IMR-90 (cell line): ENCODE measurements around the gene CLIC3. TPM values are rescaled to one million over a fixed set of nuclear protein-coding genes. Genes with fewer than 3 reads are reported as not detected.

ENCODE experiments used
- ATAC-seq: fragments of 200-7000 bp; cut with Tn5 transposase; 2 replicates; pipeline ENCODE4 v1.9.1; 2020; ENCODE audit warnings: low read depth, mild to moderate bottlenecking, moderate library complexity
- BruUV-seq: library from RNA; stranded (reverse); fragments of 400-500 nt; replicated peaks from 2 replicates; lab custom pipeline; 2021; lab: Mats Ljungman, UMichigan
- CTCF ChIA-PET: fragments of 300-600 bp; formaldehyde crosslinking; extraction: SDS; loops from one replicate; lab custom pipeline; 2021; ENCODE audit warnings: antibody characterized with exemption; lab: Yijun Ruan, JAX
- POLR2A ChIA-PET: fragments of 300-600 bp; sonication (Branson Sonifier 250); formaldehyde crosslinking; loops from one replicate; lab custom pipeline; 2022; ENCODE audit warnings: antibody characterized with exemption; ENCODE audit not compliant: unreplicated experiment; lab: Charles Lee
- DNase-seq: peaks from one replicate; pipeline ENCODE4 v3.0.0; 2013
- H2AFZ ChIP-seq: replicated peaks from 2 replicates; pipeline ENCODE3; 2013; ENCODE audit warnings: low read length, mild to moderate bottlenecking; ENCODE audit not compliant: poor library complexity
- H2AK5ac ChIP-seq: 2 replicates; pipeline ENCODE4 v1.6.1; 2013; ENCODE audit warnings: low read depth, low read length, inconsistent platforms
- H2AK9ac ChIP-seq: replicated peaks from 2 replicates; pipeline ENCODE3; 2013; ENCODE audit warnings: mild to moderate bottlenecking, low read depth, low read length, moderate library complexity; ENCODE audit not compliant: poor library complexity
- H2BK120ac ChIP-seq: 2 replicates; pipeline ENCODE4 v1.6.1; 2013; ENCODE audit warnings: low read depth, low read length, inconsistent platforms
- H2BK15ac ChIP-seq: 3 replicates; pipeline ENCODE4 v1.6.1; 2013; ENCODE audit warnings: low read depth, low read length, inconsistent platforms
- H2BK20ac ChIP-seq: 2 replicates; pipeline ENCODE4 v1.6.1; 2013; ENCODE audit warnings: low read depth, mild to moderate bottlenecking, inconsistent platforms, low read length, moderate library complexity
- H2BK5ac ChIP-seq: 2 replicates; pipeline ENCODE4 v1.6.1; 2013; ENCODE audit warnings: mild to moderate bottlenecking, low read depth, low read length, inconsistent platforms; ENCODE audit not compliant: poor library complexity, severe bottlenecking
- H3K14ac ChIP-seq: replicated peaks from 2 replicates; pipeline ENCODE4 v1.6.1; 2013; ENCODE audit warnings: low read depth, low read length, inconsistent platforms
- H3K18ac ChIP-seq: 2 replicates; pipeline ENCODE4 v1.6.1; 2013; ENCODE audit warnings: low read depth, low read length, control low read depth
- H3K23ac ChIP-seq: 2 replicates; pipeline ENCODE4 v1.6.1; 2013; ENCODE audit warnings: low read depth, low read length, inconsistent platforms
- H3K27ac ChIP-seq: 2 replicates; pipeline ENCODE4 v1.5.1; 2013; ENCODE audit warnings: mild to moderate bottlenecking, control low read depth, low read length; ENCODE audit not compliant: insufficient read depth
- H3K27me3 ChIP-seq: 2 replicates; pipeline ENCODE4 v1.6.1; 2013; ENCODE audit warnings: low read length; ENCODE audit not compliant: control insufficient read depth, insufficient read depth
- H3K36me3 ChIP-seq: 2 replicates; pipeline ENCODE4 v1.6.1; 2013; ENCODE audit warnings: low read length, mixed read lengths; ENCODE audit not compliant: control insufficient read depth, insufficient read depth
- H3K4ac ChIP-seq: 2 replicates; pipeline ENCODE4 v1.6.1; 2013; ENCODE audit warnings: low read depth, low read length, inconsistent platforms
- H3K4me1 ChIP-seq: 2 replicates; pipeline ENCODE4 v1.6.1; 2013; ENCODE audit warnings: low read length, mixed read lengths; ENCODE audit not compliant: control insufficient read depth, insufficient read depth
- H3K4me2 ChIP-seq: 2 replicates; pipeline ENCODE4 v1.6.1; 2013; ENCODE audit warnings: low read depth, mild to moderate bottlenecking, control low read depth, low read length, moderate library complexity
- H3K4me3 ChIP-seq: 2 replicates; pipeline ENCODE4 v1.5.1; 2013; ENCODE audit warnings: low read depth, mild to moderate bottlenecking, control low read depth, low read length, moderate library complexity; ENCODE audit not compliant: insufficient read depth
- H3K56ac ChIP-seq: 2 replicates; pipeline ENCODE4 v1.6.1; 2013; ENCODE audit warnings: low read length, inconsistent platforms; ENCODE audit not compliant: insufficient read depth; ENCODE audit errors: extremely low read depth
- H3K79me1 ChIP-seq, 2 experiments: 2 replicates each; pipeline ENCODE4 v1.6.1; 2013; ENCODE audit warnings: low read length in 2 of 2, inconsistent platforms in 1 of 2, low read depth in 1 of 2
- H3K9ac ChIP-seq: 2 replicates; pipeline ENCODE4 v1.6.1; 2013; ENCODE audit warnings: low read depth, low read length, control low read depth
- H3K9me1 ChIP-seq: 2 replicates; pipeline ENCODE4 v1.6.1; 2013; ENCODE audit warnings: low read length, inconsistent platforms; ENCODE audit not compliant: insufficient read depth
- H3K9me3 ChIP-seq: 2 replicates; pipeline ENCODE4 v1.6.1; 2013; ENCODE audit warnings: low read length; ENCODE audit not compliant: control insufficient read depth, insufficient read depth
- H4K20me1 ChIP-seq: 2 replicates; pipeline ENCODE4 v1.6.1; 2013; ENCODE audit warnings: low read length, inconsistent platforms; ENCODE audit not compliant: insufficient read depth
- H4K5ac ChIP-seq: 2 replicates; pipeline ENCODE4 v1.6.1; 2013; ENCODE audit warnings: mild to moderate bottlenecking, low read depth, low read length, control low read depth
- H4K8ac ChIP-seq, 2 experiments: 2 replicates each; pipeline ENCODE4 v1.6.1; 2013; ENCODE audit warnings: low read depth in 2 of 2, low read length in 2 of 2, control low read depth in 1 of 2, inconsistent platforms in 1 of 2
- H4K91ac ChIP-seq: 2 replicates; pipeline ENCODE4 v1.6.1; 2013; ENCODE audit warnings: low read depth, low read length, inconsistent platforms; ENCODE audit not compliant: insufficient read depth
- RCOR1 ChIP-seq: IDR thresholded peaks from 2 replicates; pipeline ENCODE4 v1.6.1; 2012; ENCODE audit warnings: mild to moderate bottlenecking, low read length, improper control_type of control experiment; ENCODE audit not compliant: insufficient replicate concordance
- USF2 ChIP-seq: fragments of 150-350 bp; IDR thresholded peaks from 2 replicates; pipeline ENCODE4 v1.6.1; 2017; ENCODE audit warnings: mild to moderate bottlenecking, antibody characterized with exemption, low read length, low read depth
- WGBS, 2 experiments: methylation state at CpG; one replicate each; pipeline versions ENCODE4 v1.1.5 to v1.1.7; 2013; ENCODE audit warnings: missing lambda C conversion rate in 2 of 2; ENCODE audit not compliant: insufficient read length in 1 of 2; ENCODE audit errors: extremely low coverage in 2 of 2; 5-methylcytosine and 5-hydroxymethylcytosine counted together
- dilution Hi-C: fragments of 300-500 bp; cut with HindIII; formaldehyde crosslinking; loops from one replicate; pipeline ENCODE4 v1.14.3; 2018; ENCODE audit warnings: low sequenced_read_pairs; ENCODE audit not compliant: unreplicated experiment
- in situ Hi-C: fragments of 300-500 bp; cut with MboI; formaldehyde crosslinking; loops from 3 replicates; pipeline ENCODE4 v1.14.3; 2019; ENCODE audit warnings: low sequenced_read_pairs, inconsistent platforms, mixed read lengths
- intact Hi-C: fragments of 100-400 bp; cut with micrococcal nuclease; formaldehyde crosslinking; loops from 2 replicates; pipeline ENCODE4 v1.10.0; 2022
- polyA plus RNA-seq, 3 experiments: library from polyadenylated mRNA; depleted of rRNA; stranded (reverse); fragments of >200 nt; gene quantifications; 2 replicates each; pipeline ENCODE4 v1.2.3, GENCODE V29; 2012; ENCODE audit warnings: low replicate concordance in 1 of 3
- total RNA-seq: library from RNA; depleted of rRNA; stranded (reverse); fragments of >200 nt; gene quantifications from 2 replicates; pipeline ENCODE4 v1.2.3, GENCODE V29; 2012

CLIC3 gene
- total and polyA plus RNA-seq, 2 of the 4 experiments (the other 2 are of a cell fraction): 0.18 to 1.7 TPM

GRCh38 chr9:137023583-137023991 lies 27.2 kb upstream of the CLIC3 start:
- peaks cover 2% of the 10 kb centered on the region; the same call in 1 of the 2 replicates for H3K36me3 ChIP-seq
- DNase-seq: no peak
- H2BK5ac ChIP-seq: no peak overlapping the region
- H2BK120ac ChIP-seq: no peak overlapping the region
- H2AFZ ChIP-seq: no peak overlapping the region
- in situ Hi-C loops: no loop called here
- H4K5ac ChIP-seq: no peak overlapping the region
- no peak overlapping the region for H2AK5ac ChIP-seq
- CTCF ChIA-PET: no interaction called here
- no peak for ATAC-seq
- H3K23ac ChIP-seq: no peak overlapping the region
- H4K8ac ChIP-seq: no peak overlapping the region
- H3K4ac ChIP-seq: no peak overlapping the region
- peaks cover 0 to 7% of the 10 kb centered on the region in 2 experiments; a peak in 2 of 4 replicates for H3K79me1 ChIP-seq
- WGBS, 2 experiments: 71% methylated on average over 10 of the region's 15 CpGs; no CpG with 5 or more reads in 1 of the 2 experiments
- no peaks in the 10 kb centered on the region for H3K27me3 ChIP-seq
- H3K4me1 ChIP-seq: peaks cover 5% of the 10 kb centered on the region
- H3K4me3 ChIP-seq: no peak overlapping the region
- no peak overlapping the region for H2BK15ac ChIP-seq
- POLR2A ChIA-PET: no interaction called here
- peaks cover 4% of the 10 kb centered on the region; the same call in 1 of the 2 replicates for H3K9me1 ChIP-seq
- H3K4me2 ChIP-seq: no peak overlapping the region
- H4K91ac ChIP-seq: no peak overlapping the region
- H3K27ac ChIP-seq: no peak overlapping the region
- H2AK9ac ChIP-seq: no peak overlapping the region
- no peaks in the 10 kb centered on the region for H3K9me3 ChIP-seq
- no peak overlapping the region for H3K56ac ChIP-seq
- TF ChIP-seq USF2 (no peak), RCOR1 (no peak)
- BruUV-seq: no TSS peak
- intact Hi-C loops: no loop called here
- dilution Hi-C loops: no loop called here
- H4K20me1 ChIP-seq: no peaks in the 10 kb centered on the region; the same call in 1 of the 2 replicates
- no peak overlapping the region for H3K9ac ChIP-seq
- H3K14ac ChIP-seq: no peak overlapping the region
- no peak overlapping the region for H3K18ac ChIP-seq
- no peak overlapping the region for H2BK20ac ChIP-seq
